Immature natural killer cell (primary cell): Measurements from ENCODE around the gene EZH2. TPM values are rescaled to one million over a fixed set of nuclear protein-coding genes. Genes with fewer than 3 reads are reported as not detected.

ENCODE experiments used
- DNase-seq, 3 donors: peaks; one replicate each; pipeline ENCODE4 v3.0.0; 2022; ENCODE audit warnings: mixed read lengths in 1 of 3
- H3K27ac Mint-ChIP-seq, 6 donors: one replicate each; pipeline ENCODE4 v1.8.0; 2020; ENCODE audit warnings: mixed read lengths in 6 of 6, mild to moderate bottlenecking in 5 of 6, inconsistent platforms in 4 of 6, moderate library complexity in 3 of 6
- H3K27me3 Mint-ChIP-seq, 3 donors: one replicate each; pipeline ENCODE4 v1.8.0; 2020 to 2021; ENCODE audit warnings: low read depth in 3 of 3, mild to moderate bottlenecking in 3 of 3, mixed read lengths in 3 of 3, moderate library complexity in 3 of 3, inconsistent platforms in 1 of 3
- H3K36me3 Mint-ChIP-seq, 3 donors: one replicate each; pipeline ENCODE4 v1.8.0; 2020; ENCODE audit warnings: mixed read lengths in 3 of 3, inconsistent platforms in 2 of 3, mild to moderate bottlenecking in 2 of 3
- H3K4me1 Mint-ChIP-seq, 2 donors: one replicate each; pipeline ENCODE4 v1.8.0; 2020; ENCODE audit warnings: inconsistent platforms in 2 of 2, mild to moderate bottlenecking in 2 of 2, mixed read lengths in 2 of 2, moderate library complexity in 1 of 2
- H3K4me3 Mint-ChIP-seq, 5 donors: one replicate each; pipeline ENCODE4 v1.8.0; 2020; ENCODE audit warnings: mild to moderate bottlenecking in 5 of 5, mixed read lengths in 5 of 5, inconsistent platforms in 3 of 5, moderate library complexity in 3 of 5
- H3K9me3 Mint-ChIP-seq, 6 donors: one replicate each; pipeline ENCODE4 v1.8.0; 2020; ENCODE audit warnings: mild to moderate bottlenecking in 6 of 6, mixed read lengths in 6 of 6, inconsistent platforms in 4 of 6, moderate library complexity in 3 of 6
- polyA plus RNA-seq, 3 donors: library from polyadenylated mRNA; unstranded; fragments of 300-500 nt; fragmentation: Illumina TruSeq; gene quantifications; one replicate each; pipeline ENCODE4 v1.2.3, GENCODE V29; 2021

Gene EZH2
- polyA plus RNA-seq, 3 donors from 2014 or later, result 5.0 to 9.5 (median 6.6) TPM

- H3K27ac Mint-ChIP-seq, result no peak overlapping the region
These were observed 53.0 kb downstream of the EZH2 start for GRCh38 chr7:148830897-148831692.

GRCh38 chr7:148828965-148829364, 55.1 kb downstream of the EZH2 start:
- H3K36me3 Mint-ChIP-seq, result peaks cover 11 to 25% (median 20%) of the 10 kb centered on the region in 3 donors
- H3K4me1 Mint-ChIP-seq, result peaks cover 0 to 4% of the 10 kb centered on the region in 2 donors
- no peak overlapping the region for H3K4me3 Mint-ChIP-seq
- no peak for DNase-seq
- H3K9me3 Mint-ChIP-seq, result no peaks in the 10 kb centered on the region
- peaks cover 0 to 1% (median 0%) of the 10 kb centered on the region in 3 donors for H3K27me3 Mint-ChIP-seq
- peak overlapping the region in 1 of 6 donors; percentile 8 for H3K27ac Mint-ChIP-seq

More at GRCh38 chr7:148830897-148831692, 53.0 kb downstream of the EZH2 start:
- H3K4me1 Mint-ChIP-seq, result peaks cover 0 to 6% of the 10 kb centered on the region in 2 donors
- no peak overlapping the region for H3K4me3 Mint-ChIP-seq
- peaks cover 11 to 20% (median 18%) of the 10 kb centered on the region in 3 donors for H3K36me3 Mint-ChIP-seq
- H3K27me3 Mint-ChIP-seq, result peaks cover 0 to 2% (median 0%) of the 10 kb centered on the region in 3 donors
- H3K9me3 Mint-ChIP-seq, result no peaks in the 10 kb centered on the region
- no peak for DNase-seq

GRCh38 chr7:148825338-148825737, 58.8 kb downstream of the EZH2 start:
- peaks cover 3 to 22% (median 11%) of the 10 kb centered on the region in 3 donors for H3K36me3 Mint-ChIP-seq
- no peaks in the 10 kb centered on the region for H3K4me1 Mint-ChIP-seq
- no peak overlapping the region for H3K4me3 Mint-ChIP-seq
- no peak for DNase-seq
- H3K9me3 Mint-ChIP-seq, result no peaks in the 10 kb centered on the region
- peaks cover 0 to 1% (median 0%) of the 10 kb centered on the region in 3 donors for H3K27me3 Mint-ChIP-seq
- H3K27ac Mint-ChIP-seq, result no peak overlapping the region

GRCh38 chr7:148824864-148825263, 59.2 kb downstream of the EZH2 start:
- no peak overlapping the region for H3K27ac Mint-ChIP-seq
- H3K4me1 Mint-ChIP-seq, result no peaks in the 10 kb centered on the region
- no peak for DNase-seq
- H3K4me3 Mint-ChIP-seq, result no peak overlapping the region
- peaks cover 0 to 1% (median 0%) of the 10 kb centered on the region in 3 donors for H3K27me3 Mint-ChIP-seq
- no peaks in the 10 kb centered on the region for H3K9me3 Mint-ChIP-seq
- H3K36me3 Mint-ChIP-seq, result peaks cover 3 to 20% (median 15%) of the 10 kb centered on the region in 3 donors

GRCh38 chr7:148821422-148821821, 62.7 kb downstream of the EZH2 start:
- no peaks in the 10 kb centered on the region for H3K27me3 Mint-ChIP-seq
- H3K27ac Mint-ChIP-seq, result no peak overlapping the region
- peaks cover 3 to 27% (median 20%) of the 10 kb centered on the region in 3 donors for H3K36me3 Mint-ChIP-seq
- H3K4me1 Mint-ChIP-seq, result no peaks in the 10 kb centered on the region
- no peaks in the 10 kb centered on the region for H3K9me3 Mint-ChIP-seq
- no peak for DNase-seq
- no peak overlapping the region for H3K4me3 Mint-ChIP-seq

- H3K36me3 Mint-ChIP-seq, result peaks cover 0 to 32% (median 8%) of the 10 kb centered on the region in 3 donors
- no peaks in the 10 kb centered on the region for H3K9me3 Mint-ChIP-seq
- no peaks in the 10 kb centered on the region for H3K27me3 Mint-ChIP-seq
- H3K4me3 Mint-ChIP-seq, result no peak overlapping the region
- H3K27ac Mint-ChIP-seq, result no peak overlapping the region
- no peak for DNase-seq
- H3K4me1 Mint-ChIP-seq, result no peaks in the 10 kb centered on the region
These were observed 64.3 kb downstream of the EZH2 start for GRCh38 chr7:148819697-148820360.

- Mint-ChIP-seq H3K4me3 (no peak overlapping the region), H3K36me3 (peaks cover 0 to 36% (median 11%) of the 10 kb centered on the region in 3 donors), H3K4me1 (no peaks in the 10 kb centered on the region), H3K27me3 (peaks cover 0 to 2% (median 0%) of the 10 kb centered on the region in 3 donors), H3K9me3 (no peaks in the 10 kb centered on the region), H3K27ac (no peak overlapping the region)
- DNase-seq, result no peak
These were observed 68.5 kb downstream of the EZH2 start for GRCh38 chr7:148815612-148816011.

- Mint-ChIP-seq H3K36me3 (peaks cover 2 to 37% (median 15%) of the 10 kb centered on the region in 3 donors), H3K4me1 (no peaks in the 10 kb centered on the region), H3K4me3 (no peak overlapping the region), H3K9me3 (no peaks in the 10 kb centered on the region), H3K27me3 (peaks cover 0 to 2% (median 0%) of the 10 kb centered on the region in 3 donors), H3K27ac (no peak overlapping the region)
- DNase-seq, result no peak
These were observed 69.0 kb downstream of the EZH2 start for GRCh38 chr7:148814922-148815559.

GRCh38 chr7:148813890-148814289, 70.2 kb downstream of the EZH2 start:
- Mint-ChIP-seq H3K4me1 (no peaks in the 10 kb centered on the region), H3K4me3 (no peak overlapping the region), H3K27ac (peak overlapping the region in 3 of 6 donors; percentile 6 to 24 (median 7)), H3K9me3 (no peaks in the 10 kb centered on the region), H3K27me3 (peaks cover 0 to 2% (median 0%) of the 10 kb centered on the region in 3 donors), H3K36me3 (peaks cover 3 to 43% (median 15%) of the 10 kb centered on the region in 3 donors)
- no peak for DNase-seq

GRCh38 chr7:148811892-148812291, 72.2 kb downstream of the EZH2 start:
- no peaks in the 10 kb centered on the region for H3K9me3 Mint-ChIP-seq
- peak overlapping the region in 4 of 6 donors; percentile 0 to 12 (median 4) for H3K27ac Mint-ChIP-seq

GRCh38 chr7:148809856-148810255, 74.2 kb downstream of the EZH2 start:
- peaks cover 0 to 2% (median 0%) of the 10 kb centered on the region in 3 donors for H3K27me3 Mint-ChIP-seq
- H3K4me3 Mint-ChIP-seq, result no peak overlapping the region
- peak overlapping the region in 2 of 6 donors; percentile 20 to 42 for H3K27ac Mint-ChIP-seq
- no peaks in the 10 kb centered on the region for H3K4me1 Mint-ChIP-seq
- H3K36me3 Mint-ChIP-seq, result peaks cover 7 to 33% (median 16%) of the 10 kb centered on the region in 3 donors
- no peak for DNase-seq
- H3K9me3 Mint-ChIP-seq, result no peaks in the 10 kb centered on the region

More at GRCh38 chr7:148811892-148812291, 72.2 kb downstream of the EZH2 start:
- DNase-seq, result no peak
- Mint-ChIP-seq H3K4me1 (no peaks in the 10 kb centered on the region), H3K4me3 (no peak overlapping the region), H3K27me3 (peaks cover 0 to 2% (median 0%) of the 10 kb centered on the region in 3 donors), H3K36me3 (peaks cover 3 to 36% (median 16%) of the 10 kb centered on the region in 3 donors)

GRCh38 chr7:148807436-148807835, 76.7 kb downstream of the EZH2 start:
- DNase-seq, result no peak
- Mint-ChIP-seq H3K36me3 (peaks cover 8 to 33% (median 12%) of the 10 kb centered on the region in 3 donors), H3K9me3 (no peaks in the 10 kb centered on the region), H3K4me1 (no peaks in the 10 kb centered on the region), H3K27ac (peak overlapping the region in 1 of 6 donors; percentile 10), H3K27me3 (peaks cover 0 to 2% (median 0%) of the 10 kb centered on the region in 3 donors), H3K4me3 (no peak overlapping the region)

GRCh38 chr7:148806187-148806586, 77.9 kb downstream of the EZH2 start:
- peaks cover 0 to 2% (median 1%) of the 10 kb centered on the region in 3 donors for H3K27me3 Mint-ChIP-seq
- peaks cover 12 to 37% (median 15%) of the 10 kb centered on the region in 3 donors for H3K36me3 Mint-ChIP-seq
- H3K4me3 Mint-ChIP-seq, result no peak overlapping the region

More at GRCh38 chr7:148806187-148806586, 77.9 kb downstream of the EZH2 start:
- no peaks in the 10 kb centered on the region for H3K9me3 Mint-ChIP-seq
- no peak for DNase-seq
- peak overlapping the region in 1 of 6 donors; percentile 18 for H3K27ac Mint-ChIP-seq
- H3K4me1 Mint-ChIP-seq, result no peaks in the 10 kb centered on the region
